ENCODE measurements around the gene TM4SF5. TPM values are rescaled to one million over a fixed set of nuclear protein-coding genes. Genes with fewer than 3 reads are reported as not detected.

TM4SF5 gene
- total RNA-seq, 1 experiment from 2014 or later, result not detected

- TF ChIP-seq SOX15 (CRISPR knock-in tag; IDR thresholded peaks at IDR 0.05), result no peak
Observed at GRCh38 chr17:4733073-4733531, 38.6 kb upstream of the TM4SF5 start (continued).

- Mint-ChIP-seq H3K36me3 (no peaks in the 10 kb centered on the region), H3K4me1 (peaks cover 12% of the 10 kb centered on the region), H3K9me3 (no peaks in the 10 kb centered on the region), H3K27me3 (ENCODE audit: low read depth) (peaks cover 47% of the 10 kb centered on the region), H3K27ac (no peak overlapping the region), H3K4me3 (no peak overlapping the region)
- TF ChIP-seq TP53 (CRISPR knock-in tag; IDR thresholded peaks at IDR 0.05), result no peak
- POLR2A ChIA-PET, result no interaction called here
- CTCF ChIA-PET, result interaction anchor here (3.3 kb wide), 1 partner anchor 55 kb away, joined by 9 read pairs; the partner anchor contains the start of gene GLTPD2
- ATAC-seq, result no peak
- DNase-seq (ENCODE audit: low spot score), result no peak
Observed at GRCh38 chr17:4734857-4735475, 36.7 kb upstream of the TM4SF5 start.

DNA sequence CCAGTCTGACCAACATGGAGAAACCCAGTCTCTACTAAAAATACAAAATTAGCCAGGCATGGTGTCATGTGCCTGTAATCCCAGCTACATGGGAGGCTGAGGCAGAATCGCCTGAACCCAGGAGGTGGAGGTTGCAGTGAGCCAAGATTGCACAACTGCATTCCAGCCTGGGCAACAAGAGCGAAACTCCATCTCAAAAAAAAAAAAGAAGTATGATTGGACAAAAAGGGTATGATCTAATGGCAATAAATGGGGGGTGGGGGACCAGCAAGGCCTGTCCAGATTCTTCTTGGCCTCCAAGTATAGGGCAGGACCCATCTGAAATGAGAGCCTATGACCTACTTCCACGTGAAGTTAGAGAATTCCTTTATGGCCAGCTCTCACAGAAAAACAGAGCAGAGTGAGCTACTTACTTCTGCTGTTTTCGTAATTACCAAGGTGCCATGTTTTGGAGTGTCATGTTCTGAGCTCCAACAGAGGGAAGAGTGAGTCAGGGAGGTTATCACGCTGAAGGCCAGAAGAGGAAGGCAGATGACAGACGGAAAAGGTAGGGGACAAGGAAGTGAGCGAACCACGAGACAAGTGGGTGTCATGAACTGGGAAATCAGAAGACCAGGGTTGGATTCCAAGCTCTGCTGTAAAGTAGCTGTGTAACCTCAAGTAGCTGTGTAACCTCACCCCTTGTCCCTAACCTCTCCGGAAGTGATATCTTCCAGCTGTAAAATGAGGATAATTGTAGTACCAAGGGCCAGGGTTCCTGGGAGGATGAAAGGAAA, 35.6 kb upstream of the TM4SF5 start:
- H3K27me3 Mint-ChIP-seq (ENCODE audit: low read depth), result peaks cover 58% of the 10 kb centered on the region
- no peaks in the 10 kb centered on the region for H3K36me3 Mint-ChIP-seq
- peaks cover 13% of the 10 kb centered on the region for H3K4me1 Mint-ChIP-seq
- CTCF ChIA-PET, result interaction anchor here (1.0 to 3.3 kb wide), 2 partner anchors 51 to 54 kb away, joined by 3 to 9 read pairs; partner anchors contain the start of gene GLTPD2
- no peaks in the 10 kb centered on the region for H3K9me3 Mint-ChIP-seq
- no peak for ATAC-seq
- no peak overlapping the region for H3K4me3 Mint-ChIP-seq
- DNase-seq (ENCODE audit: low spot score), result no peak
- TF ChIP-seq, protein P1, sequence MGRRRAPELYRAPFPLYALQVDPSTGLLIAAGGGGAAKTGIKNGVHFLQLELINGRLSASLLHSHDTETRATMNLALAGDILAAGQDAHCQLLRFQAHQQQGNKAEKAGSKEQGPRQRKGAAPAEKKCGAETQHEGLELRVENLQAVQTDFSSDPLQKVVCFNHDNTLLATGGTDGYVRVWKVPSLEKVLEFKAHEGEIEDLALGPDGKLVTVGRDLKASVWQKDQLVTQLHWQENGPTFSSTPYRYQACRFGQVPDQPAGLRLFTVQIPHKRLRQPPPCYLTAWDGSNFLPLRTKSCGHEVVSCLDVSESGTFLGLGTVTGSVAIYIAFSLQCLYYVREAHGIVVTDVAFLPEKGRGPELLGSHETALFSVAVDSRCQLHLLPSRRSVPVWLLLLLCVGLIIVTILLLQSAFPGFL (CRISPR knock-in tag; IDR thresholded peaks at IDR 0.05; ENCODE audit: borderline replicate concordance), result no peak
- TF ChIP-seq, protein P2, sequence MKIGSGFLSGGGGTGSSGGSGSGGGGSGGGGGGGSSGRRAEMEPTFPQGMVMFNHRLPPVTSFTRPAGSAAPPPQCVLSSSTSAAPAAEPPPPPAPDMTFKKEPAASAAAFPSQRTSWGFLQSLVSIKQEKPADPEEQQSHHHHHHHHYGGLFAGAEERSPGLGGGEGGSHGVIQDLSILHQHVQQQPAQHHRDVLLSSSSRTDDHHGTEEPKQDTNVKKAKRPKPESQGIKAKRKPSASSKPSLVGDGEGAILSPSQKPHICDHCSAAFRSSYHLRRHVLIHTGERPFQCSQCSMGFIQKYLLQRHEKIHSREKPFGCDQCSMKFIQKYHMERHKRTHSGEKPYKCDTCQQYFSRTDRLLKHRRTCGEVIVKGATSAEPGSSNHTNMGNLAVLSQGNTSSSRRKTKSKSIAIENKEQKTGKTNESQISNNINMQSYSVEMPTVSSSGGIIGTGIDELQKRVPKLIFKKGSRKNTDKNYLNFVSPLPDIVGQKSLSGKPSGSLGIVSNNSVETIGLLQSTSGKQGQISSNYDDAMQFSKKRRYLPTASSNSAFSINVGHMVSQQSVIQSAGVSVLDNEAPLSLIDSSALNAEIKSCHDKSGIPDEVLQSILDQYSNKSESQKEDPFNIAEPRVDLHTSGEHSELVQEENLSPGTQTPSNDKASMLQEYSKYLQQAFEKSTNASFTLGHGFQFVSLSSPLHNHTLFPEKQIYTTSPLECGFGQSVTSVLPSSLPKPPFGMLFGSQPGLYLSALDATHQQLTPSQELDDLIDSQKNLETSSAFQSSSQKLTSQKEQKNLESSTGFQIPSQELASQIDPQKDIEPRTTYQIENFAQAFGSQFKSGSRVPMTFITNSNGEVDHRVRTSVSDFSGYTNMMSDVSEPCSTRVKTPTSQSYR (CRISPR knock-in tag; IDR thresholded peaks at IDR 0.05), result no peak
- TF ChIP-seq, protein P3, sequence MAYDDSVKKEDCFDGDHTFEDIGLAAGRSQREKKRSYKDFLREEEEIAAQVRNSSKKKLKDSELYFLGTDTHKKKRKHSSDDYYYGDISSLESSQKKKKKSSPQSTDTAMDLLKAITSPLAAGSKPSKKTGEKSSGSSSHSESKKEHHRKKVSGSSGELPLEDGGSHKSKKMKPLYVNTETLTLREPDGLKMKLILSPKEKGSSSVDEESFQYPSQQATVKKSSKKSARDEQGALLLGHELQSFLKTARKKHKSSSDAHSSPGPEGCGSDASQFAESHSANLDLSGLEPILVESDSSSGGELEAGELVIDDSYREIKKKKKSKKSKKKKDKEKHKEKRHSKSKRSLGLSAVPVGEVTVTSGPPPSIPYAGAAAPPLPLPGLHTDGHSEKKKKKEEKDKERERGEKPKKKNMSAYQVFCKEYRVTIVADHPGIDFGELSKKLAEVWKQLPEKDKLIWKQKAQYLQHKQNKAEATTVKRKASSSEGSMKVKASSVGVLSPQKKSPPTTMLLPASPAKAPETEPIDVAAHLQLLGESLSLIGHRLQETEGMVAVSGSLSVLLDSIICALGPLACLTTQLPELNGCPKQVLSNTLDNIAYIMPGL (CRISPR knock-in tag; IDR thresholded peaks at IDR 0.05), result no peak
- TF ChIP-seq ZNF219 (CRISPR knock-in tag; IDR thresholded peaks at IDR 0.05; ENCODE audit: borderline replicate concordance) (no peak), ATF6 (CRISPR knock-in tag; IDR thresholded peaks at IDR 0.05) (no peak)
- no peak overlapping the region for H3K27ac Mint-ChIP-seq
- POLR2A ChIA-PET, result no interaction called here

Measured in WTC11 (cell line).